Testis (tissue), 2 donors: ENCODE results near the gene STIM2.

ENCODE experiments used
- POLR2A ChIP-seq: fragments of 450-650 bp; IDR thresholded peaks from one replicate; pipeline ENCODE4 v1.6.1; 2017; ENCODE audit warnings: antibody characterized with exemption, mild to moderate bottlenecking, moderate library complexity
- TF ChIP-seq, protein P1 (sequence below), 3 experiments: fragments of 450-650 bp in 2 of 3; fragments of 200-600 bp in 1 of 3; sonication (generic) in 1 of 3; IDR thresholded peaks; one replicate each; pipeline ENCODE4 v1.5.1; 2016 to 2019; ENCODE audit warnings: antibody characterized with exemption in 3 of 3, mild to moderate bottlenecking in 2 of 3, moderate library complexity in 1 of 3

- TF ChIP-seq, protein P1, sequence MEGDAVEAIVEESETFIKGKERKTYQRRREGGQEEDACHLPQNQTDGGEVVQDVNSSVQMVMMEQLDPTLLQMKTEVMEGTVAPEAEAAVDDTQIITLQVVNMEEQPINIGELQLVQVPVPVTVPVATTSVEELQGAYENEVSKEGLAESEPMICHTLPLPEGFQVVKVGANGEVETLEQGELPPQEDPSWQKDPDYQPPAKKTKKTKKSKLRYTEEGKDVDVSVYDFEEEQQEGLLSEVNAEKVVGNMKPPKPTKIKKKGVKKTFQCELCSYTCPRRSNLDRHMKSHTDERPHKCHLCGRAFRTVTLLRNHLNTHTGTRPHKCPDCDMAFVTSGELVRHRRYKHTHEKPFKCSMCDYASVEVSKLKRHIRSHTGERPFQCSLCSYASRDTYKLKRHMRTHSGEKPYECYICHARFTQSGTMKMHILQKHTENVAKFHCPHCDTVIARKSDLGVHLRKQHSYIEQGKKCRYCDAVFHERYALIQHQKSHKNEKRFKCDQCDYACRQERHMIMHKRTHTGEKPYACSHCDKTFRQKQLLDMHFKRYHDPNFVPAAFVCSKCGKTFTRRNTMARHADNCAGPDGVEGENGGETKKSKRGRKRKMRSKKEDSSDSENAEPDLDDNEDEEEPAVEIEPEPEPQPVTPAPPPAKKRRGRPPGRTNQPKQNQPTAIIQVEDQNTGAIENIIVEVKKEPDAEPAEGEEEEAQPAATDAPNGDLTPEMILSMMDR (IDR thresholded peaks at IDR 0.05) = no peak
- TF ChIP-seq POLR2A = no peak
These were observed 148.0 kb downstream of the STIM2 start for GRCh38 chr4:27008679-27009078.
